H1 (cell line): ENCODE results near the gene CYP4F11. TPM values are rescaled to one million over a fixed set of nuclear protein-coding genes. Genes with fewer than 3 reads are reported as not detected.

ENCODE experiments used
- CTCF ChIA-PET: fragments of 300-600 bp; sonication (Branson Sonifier 250); formaldehyde crosslinking; loops from one replicate; lab custom pipeline; 2021; ENCODE audit not compliant: partially characterized antibody; lab: Charles Lee
- POLR2A ChIA-PET: fragments of 300-600 bp; sonication (Branson Sonifier 250); formaldehyde crosslinking; loops from one replicate; lab custom pipeline; 2021; ENCODE audit warnings: inconsistent platforms; ENCODE audit not compliant: partially characterized antibody; lab: Charles Lee
- DNase-seq, 2 experiments: peaks; one replicate each; pipeline versions ENCODE4 v3.0.0 to v3.0.0-alpha.2; 2010 to 2022; ENCODE audit warnings: low spot score in 2 of 2, low read depth in 1 of 2, mixed read lengths in 1 of 2
- FAIRE-seq: peaks from 2 replicates; lab custom pipeline; 2011; peaks lifted over from hg19 to GRCh38; lab: Jason Lieb, UNC
- H2AFZ ChIP-seq: 2 replicates; pipeline ENCODE4 v1.8.1; 2012; ENCODE audit warnings: low read length, inconsistent platforms
- H2AK5ac ChIP-seq: 2 replicates; pipeline ENCODE4 v1.6.1; 2013; ENCODE audit warnings: low read depth, low read length
- H2BK120ac ChIP-seq: replicated peaks from 2 replicates; pipeline ENCODE3; 2013; ENCODE audit warnings: low read depth, low read length, inconsistent platforms
- H2BK12ac ChIP-seq: 2 replicates; pipeline ENCODE4 v1.6.1; 2013; ENCODE audit warnings: low read depth, low read length
- H2BK15ac ChIP-seq: 2 replicates; pipeline ENCODE4 v1.6.1; 2013; ENCODE audit warnings: low read length
- H2BK20ac ChIP-seq: 2 replicates; pipeline ENCODE4 v1.6.1; 2013; ENCODE audit warnings: low read length
- H2BK5ac ChIP-seq: 2 replicates; pipeline ENCODE4 v1.6.1; 2013; ENCODE audit warnings: low read depth, low read length
- H3K14ac ChIP-seq: 2 replicates; pipeline ENCODE4 v1.6.1; 2013; ENCODE audit warnings: inconsistent platforms; ENCODE audit not compliant: insufficient read length
- H3K18ac ChIP-seq: 2 replicates; pipeline ENCODE4 v1.6.1; 2013; ENCODE audit warnings: low read length; ENCODE audit errors: extremely low read depth
- H3K23ac ChIP-seq: 2 replicates; pipeline ENCODE4 v1.6.1; 2013; ENCODE audit warnings: inconsistent platforms; ENCODE audit not compliant: insufficient read length
- H3K23me2 ChIP-seq: 2 replicates; pipeline ENCODE4 v1.6.1; 2013; ENCODE audit warnings: low read depth, low read length
- H3K27ac ChIP-seq: 2 replicates; pipeline ENCODE4 v1.6.1; 2011; ENCODE audit warnings: low read depth, low read length, inconsistent platforms
- H3K27me3 ChIP-seq, 4 experiments: replicated peaks in 1 of 4; 1 replicate in 1 of 4; 2 replicates in 3 of 4; pipeline versions ENCODE4 v1.6.1 to v1.8.1; 2011 to 2013; ENCODE audit warnings: low read length in 3 of 4, mild to moderate bottlenecking in 3 of 4, inconsistent platforms in 2 of 4, mixed read lengths in 2 of 4, moderate library complexity in 1 of 4; ENCODE audit not compliant: control insufficient read depth in 3 of 4, insufficient read depth in 3 of 4; ENCODE audit errors: extremely low read depth in 1 of 4
- H3K36me3 ChIP-seq, 4 experiments: 2 replicates each; pipeline versions ENCODE4 v1.6.1 to v1.8.1; 2011 to 2013; ENCODE audit warnings: mild to moderate bottlenecking in 4 of 4, low read length in 3 of 4, moderate library complexity in 2 of 4, control low read depth in 1 of 4, inconsistent platforms in 1 of 4; ENCODE audit not compliant: insufficient read depth in 4 of 4, control insufficient read depth in 2 of 4
- H3K4ac ChIP-seq: replicated peaks from 2 replicates; pipeline ENCODE3; 2013; ENCODE audit warnings: low read length, low read depth, mixed read lengths, inconsistent platforms; ENCODE audit not compliant: insufficient read length
- H3K4me1 ChIP-seq, 4 experiments: replicated peaks in 1 of 4; 1 replicate in 1 of 4; 2 replicates in 3 of 4; pipeline versions ENCODE4 v1.6.1 to v1.8.1; 2011 to 2013; ENCODE audit warnings: low read length in 3 of 4, inconsistent platforms in 2 of 4, mixed read lengths in 1 of 4; ENCODE audit not compliant: insufficient read depth in 4 of 4, control insufficient read depth in 3 of 4
- H3K4me2 ChIP-seq, 2 experiments: 2 replicates each; pipeline versions ENCODE4 v1.6.1 to v1.8.1; 2011 to 2013; ENCODE audit warnings: low read depth in 2 of 2, low read length in 2 of 2, control low read depth in 1 of 2, inconsistent platforms in 1 of 2, mild to moderate bottlenecking in 1 of 2; ENCODE audit not compliant: insufficient read depth in 1 of 2
- H3K4me3 ChIP-seq, 4 experiments: fragments of 200-600, 300-600 bp in 1 of 4; sonication (generic), shearing (Covaris generic), sonication (Bioruptor Twin) in 1 of 4; 2 replicates each; pipeline versions ENCODE4 v1.5.1 to v1.8.1; 2011 to 2016; ENCODE audit warnings: low read length in 4 of 4, low read depth in 3 of 4, control low read depth in 2 of 4, inconsistent platforms in 2 of 4, mild to moderate bottlenecking in 2 of 4, mixed read lengths in 1 of 4, moderate library complexity in 1 of 4; ENCODE audit not compliant: insufficient read depth in 2 of 4; ENCODE audit errors: extremely low read depth in 1 of 4
- H3K56ac ChIP-seq: replicated peaks from 2 replicates; pipeline ENCODE3; 2013; ENCODE audit warnings: low read depth, mild to moderate bottlenecking, mixed read lengths, low read length, inconsistent platforms; ENCODE audit not compliant: insufficient read length
- H3K79me1 ChIP-seq: 2 replicates; pipeline ENCODE4 v1.6.1; 2013; ENCODE audit warnings: low read depth, low read length, control low read depth
- H3K79me2 ChIP-seq, 2 experiments: 2 replicates each; pipeline versions ENCODE4 v1.6.1 to v1.8.1; 2012 to 2013; ENCODE audit warnings: low read length in 2 of 2, mild to moderate bottlenecking in 2 of 2, inconsistent platforms in 1 of 2; ENCODE audit not compliant: insufficient read depth in 2 of 2, control insufficient read depth in 1 of 2
- H3K9ac ChIP-seq, 4 experiments: replicated peaks in 1 of 4; 1 replicate in 1 of 4; 2 replicates in 3 of 4; pipeline versions ENCODE4 v1.6.1 to v1.8.1; 2011 to 2013; ENCODE audit warnings: low read depth in 3 of 4, low read length in 3 of 4, control low read depth in 2 of 4, mild to moderate bottlenecking in 2 of 4, moderate library complexity in 2 of 4, inconsistent platforms in 1 of 4; ENCODE audit errors: extremely low read depth in 1 of 4
- H3K9me3 ChIP-seq, 2 experiments: 2 replicates each; pipeline versions ENCODE4 v1.6.1 to v1.8.1; 2012 to 2013; ENCODE audit warnings: mild to moderate bottlenecking in 2 of 2, moderate library complexity in 2 of 2, control low read depth in 1 of 2, inconsistent platforms in 1 of 2, low read depth in 1 of 2, low read length in 1 of 2, mixed read lengths in 1 of 2; ENCODE audit not compliant: insufficient read depth in 2 of 2
- H4K20me1 ChIP-seq, 2 experiments: replicated peaks in 1 of 2; 2 replicates each; pipeline versions ENCODE3 to v1.8.1; 2011 to 2013; ENCODE audit warnings: inconsistent platforms in 2 of 2, low read length in 2 of 2, mild to moderate bottlenecking in 1 of 2; ENCODE audit not compliant: insufficient read depth in 2 of 2, control insufficient read depth in 1 of 2
- H4K5ac ChIP-seq: 2 replicates; pipeline ENCODE4 v1.6.1; 2013; ENCODE audit warnings: low read length, low read depth, mixed read lengths, inconsistent platforms; ENCODE audit not compliant: insufficient read length
- H4K8ac ChIP-seq: 2 replicates; pipeline ENCODE4 v1.8.0; 2013; ENCODE audit warnings: mild to moderate bottlenecking, moderate library complexity, low read length, inconsistent platforms; ENCODE audit not compliant: insufficient read depth; ENCODE audit errors: extremely low read depth
- H4K91ac ChIP-seq: replicated peaks from 2 replicates; pipeline ENCODE3; 2013; ENCODE audit warnings: low read length, mixed read lengths, inconsistent platforms; ENCODE audit not compliant: insufficient read length
- EZH2 ChIP-seq: fragments of 200-600 bp; sonication (generic); IDR thresholded peaks from 2 replicates; pipeline ENCODE4 v1.7.1; 2012; ENCODE audit warnings: low read depth, mild to moderate bottlenecking, moderate library complexity, low read length, inconsistent platforms; ENCODE audit not compliant: severe bottlenecking
- GABPA ChIP-seq: IDR thresholded peaks from 2 replicates; pipeline ENCODE4 v1.6.1; 2011; ENCODE audit warnings: mild to moderate bottlenecking, low read length, moderate library complexity, borderline replicate concordance; ENCODE audit not compliant: insufficient read depth
- KDM5A ChIP-seq: fragments of 200-600 bp; IDR thresholded peaks from 2 replicates; pipeline ENCODE4 v1.7.1; 2012; ENCODE audit warnings: mild to moderate bottlenecking, low read length, inconsistent platforms, mixed read lengths
- POLR2AphosphoS5 ChIP-seq: IDR thresholded peaks from 2 replicates; pipeline ENCODE4 v1.6.1; 2011; ENCODE audit warnings: low read depth, low read length
- POU5F1 ChIP-seq: IDR thresholded peaks from 2 replicates; pipeline ENCODE4 v1.6.1; 2011; ENCODE audit warnings: low read depth, mild to moderate bottlenecking, low read length, moderate library complexity
- RXRA ChIP-seq: IDR thresholded peaks from 2 replicates; pipeline ENCODE4 v1.6.1; 2011; ENCODE audit warnings: low read depth, mild to moderate bottlenecking, low read length, moderate library complexity; ENCODE audit not compliant: insufficient read depth
- SIX5 ChIP-seq: IDR thresholded peaks from 2 replicates; pipeline ENCODE4 v1.6.1; 2011; ENCODE audit warnings: mild to moderate bottlenecking, low read depth, low read length
- TAF7 ChIP-seq: optimal IDR thresholded peaks from 2 replicates; pipeline ENCODE3; 2011; ENCODE audit warnings: low read depth, mild to moderate bottlenecking, inconsistent platforms, low read length, moderate library complexity, borderline replicate concordance
- TBP ChIP-seq: IDR thresholded peaks from 2 replicates; pipeline ENCODE4 v1.6.1; 2011; ENCODE audit warnings: low read depth, low read length, improper control_type of control experiment
- WGBS, 2 experiments: shearing (Covaris generic) in 1 of 2; methylation state at CpG; one replicate each; pipeline versions ENCODE4 v1.1.6 to v1.1.7; 2013 to 2015; ENCODE audit warnings: low lambda C conversion rate in 2 of 2, mixed read lengths in 2 of 2, inconsistent platforms in 1 of 2, low coverage in 1 of 2, missing lambda C conversion rate in 1 of 2; ENCODE audit not compliant: insufficient replicate concordance in 2 of 2, insufficient coverage in 1 of 2, insufficient read length in 1 of 2; ENCODE audit errors: extremely low coverage in 1 of 2, missing lambda C conversion rate in 1 of 2; 5-methylcytosine and 5-hydroxymethylcytosine counted together
- polyA plus RNA-seq, 7 experiments: library from polyadenylated mRNA; depleted of rRNA in 3 of 7; stranded (reverse) in 5 of 7; unstranded in 2 of 7; fragments of >200 nt in 5 of 7; fragments of 200-250 nt in 2 of 7; gene quantifications; 1 replicate in 5 of 7; 2 replicates in 1 of 7; 4 replicates in 1 of 7; pipeline versions ENCODE4 v1.2.1 to v1.2.3, GENCODE V29; 2011 to 2013; ENCODE audit warnings: missing spikeins in 2 of 7, mixed read lengths in 2 of 7
- total RNA-seq: library from RNA; stranded (reverse); fragmentation: NEBNext Ultra II Directional; extraction: Animal tissue kit (Norgen Biotek cat#: 25700); gene quantifications from 2 replicates; pipeline ENCODE4 v1.2.1, GENCODE V29; 2021

Gene CYP4F11
- total and polyA plus RNA-seq, 2 of the 8 experiments (the other 6 are each of a cell fraction or from before 2014, with no cell fraction given) = not detected

- Histone ChIP-seq H4K5ac (no peak overlapping the region), H2BK5ac (no peak overlapping the region), H3K23ac (no peak overlapping the region), H2AFZ (no peak overlapping the region), H3K27ac (no peak overlapping the region), H4K91ac (no peak overlapping the region), H2BK15ac (no peak overlapping the region), H4K8ac (no peak overlapping the region), H2AK5ac (no peak overlapping the region), H3K4ac (no peak overlapping the region), H2BK120ac (no peak overlapping the region), H2BK20ac (no peak overlapping the region), H3K4me3 (no peak overlapping the region), H4K20me1 (no peaks in the 10 kb centered on the region), H3K27me3 (no peaks in the 10 kb centered on the region), H3K4me2 (no peak overlapping the region), H3K14ac (no peak overlapping the region), H3K79me1 (no peaks in the 10 kb centered on the region), H3K9me3 (peaks cover 47 to 66% of the 10 kb centered on the region in 2 experiments; a peak in 3 of 4 replicates), H3K4me1 (no peaks in the 10 kb centered on the region), H3K79me2 (no peaks in the 10 kb centered on the region), H3K36me3 (no peaks in the 10 kb centered on the region; a peak in 1 of 8 replicates), H3K9ac (no peak overlapping the region), H2BK12ac (no peak overlapping the region), H3K23me2 (no peaks in the 10 kb centered on the region), H3K18ac (no peak overlapping the region), H3K56ac (no peak overlapping the region)
- DNase-seq = no peak
- ChIA-PET CTCF (no interaction called here), POLR2A (no interaction called here)
- WGBS, 2 experiments = 83% methylated on average over 4 of the region's 6 CpGs; no CpG with 5 or more reads in 1 of the 2 experiments
- no peak for FAIRE-seq
- TF ChIP-seq GABPA (no peak), EZH2 (no peak), POLR2AphosphoS5 (no peak), SIX5 (no peak), RXRA (no peak), TAF7 (no peak), TBP (no peak), POU5F1 (no peak), KDM5A (no peak)
These were observed 20.9 kb downstream of the CYP4F11 start for GRCh38 chr19:15913384-15913783.
